ENCODE data around the gene OR6A2. TPM values are rescaled to one million over a fixed set of nuclear protein-coding genes. Genes with fewer than 3 reads are reported as not detected.

Gene OR6A2
- 0.27 and 0.46 TPM in 2 replicates for total RNA-seq
- polyA plus RNA-seq, result 0.06 and 0.21 TPM in 2 replicates
- not detected in 2 replicates for polyA plus RNA-seq (2011; cell fraction: cytosol; rRNA removed)
- polyA plus RNA-seq (2011; cell fraction: nucleus; rRNA removed), result 0.40 and 0.42 TPM in 2 replicates
- not detected in 2 replicates for polyA plus RNA-seq (2012)
- polyA minus RNA-seq, result 4.5 and 4.6 TPM in 2 replicates
- not detected for polyA minus RNA-seq (2011; cell fraction: cytosol; rRNA and poly(A)+ RNA removed)
- polyA minus RNA-seq (2011; cell fraction: nucleus; rRNA and poly(A)+ RNA removed), result 4.9 and 7.9 TPM in 2 replicates
- Bru-seq, nascent RNA, result percentile 36 among the genes with signal in this experiment
- BruChase-seq, experiment 1, labeled RNA remaining after a 6-hour chase, result percentile 51 among the genes with signal in this experiment
- percentile 66 among the genes with signal in this experiment for BruChase-seq, experiment 2, labeled RNA remaining after a 2-hour chase
- long read RNA-seq, result 0 reads

DNA sequence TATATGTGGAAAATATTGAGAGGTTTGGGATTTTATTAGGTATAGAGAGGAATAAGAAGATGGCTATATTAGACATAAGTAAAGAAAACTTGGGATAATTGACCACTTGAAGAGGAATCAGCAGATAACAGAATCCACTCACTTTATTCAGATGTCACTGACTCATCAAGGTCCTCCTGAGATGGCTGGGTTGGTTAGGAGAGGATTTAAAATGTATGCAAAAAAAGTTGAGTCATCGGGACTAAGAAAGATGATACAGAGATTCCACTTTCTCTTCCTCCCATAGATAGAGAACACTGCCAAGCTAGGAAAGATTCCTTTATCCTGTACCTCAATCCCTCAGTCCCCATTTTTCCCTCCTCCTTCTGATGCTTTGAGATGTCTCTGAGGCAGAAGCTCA is at the start of gene OR6A2:
OR6A2 (minus strand) TSS at position 288 of the 400 bp plus-strand sequence. CDS start 3,981 bp downstream, outside the sequence.
- no peak for FAIRE-seq
- no TSS peak for BruUV-seq (replicated peaks)

More for the DNA sequence above, at the start of gene OR6A2:
- Histone ChIP-seq H3K9me3 (replicated peaks; ENCODE audit: control insufficient read depth, insufficient read depth, low read length) (no peaks in the 10 kb centered on the region), H3K36me3 (ENCODE audit: control insufficient read depth in 2 of 2, extremely low read depth in 1 of 2, insufficient read depth in 2 of 2, low read length in 2 of 2) (no peaks in the 10 kb centered on the region), H4K20me1 (replicated peaks; ENCODE audit: control insufficient read depth, extremely low read depth, insufficient read depth, low read length) (no peaks in the 10 kb centered on the region), H3K9me1 (replicated peaks; ENCODE audit: control insufficient read depth, extremely low read depth, insufficient read depth, low read length) (no peaks in the 10 kb centered on the region), H2AFZ (ENCODE audit: low read depth, low read length) (no peak within 1 kb of the TSS), H3K27me3 (ENCODE audit: control insufficient read depth in 2 of 2, insufficient read depth in 2 of 2, low read length in 2 of 2) (peaks cover under 1 to 8% of the 10 kb centered on the region in 2 experiments), H3K27ac (ENCODE audit: insufficient read depth, low read depth, low read length) (no peak within 1 kb of the TSS), H3K4me2 (ENCODE audit: insufficient read depth, low read length) (no peak within 1 kb of the TSS), H3K79me2 (ENCODE audit: control insufficient read depth, insufficient read depth, low read length) (no peaks in the 10 kb centered on the region), H3K4me1 (ENCODE audit: control insufficient read depth, extremely low read depth, insufficient read depth, low read length) (no peaks in the 10 kb centered on the region), H3K4me3 (replicated peaks in 1 of 3; ENCODE audit: insufficient read depth in 1 of 3, low read depth in 1 of 3, low read length in 3 of 3) (no peak within 1 kb of the TSS), H3K9ac (replicated peaks; ENCODE audit: extremely low read depth, insufficient read depth, low read length) (no peak within 1 kb of the TSS)
- intact Hi-C loops (cut with micrococcal nuclease) (no loop called here), dilution Hi-C loops (cut with MboI; ENCODE audit: extremely low pct_ligation_motif_present, low sequenced_read_pairs) (no loop called here)
- POLR2A ChIA-PET, result no interaction called here
- CTCF ChIA-PET, result no interaction called here
- DNase-seq (ENCODE audit: low read depth, low spot score), result no peak
- no peak for TF ChIP-seq EZH2 (IDR thresholded peaks at IDR 0.05; ENCODE audit: borderline replicate concordance, low read depth, low read length, severe bottlenecking)
- TF ChIP-seq POLR2AphosphoS5 (IDR thresholded peaks at IDR 0.05; ENCODE audit: insufficient read depth, low read depth, low read length), result no peak
- TF ChIP-seq MYC (IDR thresholded peaks at IDR 0.05; ENCODE audit: low read depth, low read length), result no peak
- no peak for TF ChIP-seq GATA2 (IDR thresholded peaks at IDR 0.05; ENCODE audit: insufficient read depth, insufficient read length, low read depth, low read length)
- TF ChIP-seq CTCF (IDR thresholded peaks at IDR 0.05; ENCODE audit: extremely low read depth in 1 of 2, insufficient read depth in 1 of 2, low read depth in 1 of 2, low read length in 2 of 2), result no peak
- no peak for TF ChIP-seq POLR2A (IDR thresholded peaks at IDR 0.05; ENCODE audit: low read depth, low read length)
- no peak for TF ChIP-seq JUN (IDR thresholded peaks at IDR 0.05; ENCODE audit: borderline replicate concordance, insufficient read depth, insufficient read length, low read depth)
- no peak for TF ChIP-seq FOS (IDR thresholded peaks at IDR 0.05; ENCODE audit: borderline replicate concordance, insufficient read depth, low read length)
- TF ChIP-seq, protein P1, sequence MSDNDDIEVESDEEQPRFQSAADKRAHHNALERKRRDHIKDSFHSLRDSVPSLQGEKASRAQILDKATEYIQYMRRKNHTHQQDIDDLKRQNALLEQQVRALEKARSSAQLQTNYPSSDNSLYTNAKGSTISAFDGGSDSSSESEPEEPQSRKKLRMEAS (IDR thresholded peaks at IDR 0.05; ENCODE audit: insufficient read depth, insufficient read length), result no peak
